NCI-H510A (cell line): ENCODE results near the gene SNX19.

ENCODE experiments used
- DNase-seq: peaks from one replicate; lab custom pipeline; 2025; lab: John Stamatoyannopoulos, UW

The SNX19 gene

GRCh38 chr11:130905512-130905911 is 10.8 kb downstream of the SNX19 start:
- DNase-seq: no peak

GRCh38 chr11:130904380-130904779 is 11.9 kb downstream of the SNX19 start:
- DNase-seq: no peak

GRCh38 chr11:130902380-130902779 is 13.9 kb downstream of the SNX19 start:
- DNase-seq: no peak

- no peak for DNase-seq
Observed at GRCh38 chr11:130899106-130899505, 17.2 kb downstream of the SNX19 start.

- no peak for DNase-seq
Observed at GRCh38 chr11:130897262-130898182, 18.8 kb downstream of the SNX19 start.

- DNase-seq: peak; percentile 36
Observed at GRCh38 chr11:130894322-130895025, 21.8 kb downstream of the SNX19 start.

- no peak for DNase-seq
Observed at GRCh38 chr11:130892861-130893260, 23.4 kb downstream of the SNX19 start.

GRCh38 chr11:130891326-130891725 is 25.0 kb downstream of the SNX19 start:
- DNase-seq: no peak

- DNase-seq: no peak
Observed at GRCh38 chr11:130890039-130890745, 26.1 kb downstream of the SNX19 start.

GRCh38 chr11:130888790-130889189 is 27.5 kb downstream of the SNX19 start:
- no peak for DNase-seq

- no peak for DNase-seq
Observed at GRCh38 chr11:130886704-130887103, 29.6 kb downstream of the SNX19 start.

GRCh38 chr11:130882138-130882551 is 34.1 kb downstream of the SNX19 start:
- no peak for DNase-seq

GRCh38 chr11:130881475-130882137 is 34.7 kb downstream of the SNX19 start:
- DNase-seq: no peak

GRCh38 chr11:130879836-130880235 is 36.4 kb downstream of the SNX19 start:
- no peak for DNase-seq

GRCh38 chr11:130876931-130877915 is 39.1 kb downstream of the SNX19 start:
- DNase-seq: no peak

GRCh38 chr11:130876100-130876499 is 40.2 kb downstream of the SNX19 start:
- no peak for DNase-seq

- DNase-seq: no peak
Observed at GRCh38 chr11:130874955-130875531, 41.2 kb downstream of the SNX19 start.

GRCh38 chr11:130874396-130874795 is 41.9 kb downstream of the SNX19 start:
- no peak for DNase-seq

GRCh38 chr11:130873761-130874160 is 42.5 kb downstream of the SNX19 start:
- no peak for DNase-seq

GRCh38 chr11:130872981-130873380 is 43.3 kb downstream of the SNX19 start:
- DNase-seq: no peak
